C1 segment of cervical spinal cord (tissue), 14 donors: ENCODE data around the gene IFITM10.
A peak's percentile ranks its signal among the peaks of the same experiment; 100 is the strongest.

Experiments
- DNase-seq, 14 donors: peaks; one replicate each; lab custom pipeline; 2025; lab: John Stamatoyannopoulos, UW

IFITM10 gene

GRCh38 chr11:1753229-1753928 is 3.0 kb upstream of the IFITM10 start:
- no peak for DNase-seq

DNA sequence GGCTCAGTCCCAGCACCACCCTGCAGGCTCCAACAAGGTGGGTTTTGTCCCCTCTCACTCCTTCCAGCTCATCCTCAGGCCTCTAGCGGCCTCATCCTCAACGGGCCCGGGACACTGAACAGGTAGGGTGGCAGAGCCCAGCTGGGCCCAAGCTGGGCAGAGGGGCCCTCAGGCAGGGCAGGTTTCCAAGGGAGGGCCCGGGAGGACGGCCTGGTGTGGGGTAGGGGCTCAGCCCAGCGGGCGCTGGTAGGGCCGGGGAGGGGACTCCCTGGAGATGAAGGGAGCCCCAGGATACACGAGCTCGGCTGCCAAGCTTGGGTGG is 2.5 kb upstream of the IFITM10 start:
- no peak for DNase-seq

- no peak for DNase-seq
Measured at GRCh38 chr11:1751999-1752906, 1.9 kb upstream of the IFITM10 start.

GRCh38 chr11:1751531-1751921 is 1.1 kb upstream of the IFITM10 start:
- DNase-seq = peak in 2 of 14 donors; percentile 70 to 76

GRCh38 chr11:1750840-1751530 is 590 bp upstream of the IFITM10 start:
- DNase-seq = peak in 2 of 14 donors; percentile 70 to 76

- no peak for DNase-seq
Measured at GRCh38 chr11:1749395-1750351, 722 bp downstream of the IFITM10 start.

- DNase-seq = peak in 1 of 14 donors; percentile 54
Measured at GRCh38 chr11:1748636-1749394, 1.6 kb downstream of the IFITM10 start.

- DNase-seq = peak in 6 of 14 donors; percentile 27 to 85 (median 40)
Measured at GRCh38 chr11:1747753-1748635, 2.4 kb downstream of the IFITM10 start.

GRCh38 chr11:1746956-1747752 is 3.2 kb downstream of the IFITM10 start:
- DNase-seq = no peak

- DNase-seq = no peak
Measured at GRCh38 chr11:1746511-1746931, 3.9 kb downstream of the IFITM10 start.

- DNase-seq = no peak
Measured at GRCh38 chr11:1745701-1746320, 4.6 kb downstream of the IFITM10 start.

DNA sequence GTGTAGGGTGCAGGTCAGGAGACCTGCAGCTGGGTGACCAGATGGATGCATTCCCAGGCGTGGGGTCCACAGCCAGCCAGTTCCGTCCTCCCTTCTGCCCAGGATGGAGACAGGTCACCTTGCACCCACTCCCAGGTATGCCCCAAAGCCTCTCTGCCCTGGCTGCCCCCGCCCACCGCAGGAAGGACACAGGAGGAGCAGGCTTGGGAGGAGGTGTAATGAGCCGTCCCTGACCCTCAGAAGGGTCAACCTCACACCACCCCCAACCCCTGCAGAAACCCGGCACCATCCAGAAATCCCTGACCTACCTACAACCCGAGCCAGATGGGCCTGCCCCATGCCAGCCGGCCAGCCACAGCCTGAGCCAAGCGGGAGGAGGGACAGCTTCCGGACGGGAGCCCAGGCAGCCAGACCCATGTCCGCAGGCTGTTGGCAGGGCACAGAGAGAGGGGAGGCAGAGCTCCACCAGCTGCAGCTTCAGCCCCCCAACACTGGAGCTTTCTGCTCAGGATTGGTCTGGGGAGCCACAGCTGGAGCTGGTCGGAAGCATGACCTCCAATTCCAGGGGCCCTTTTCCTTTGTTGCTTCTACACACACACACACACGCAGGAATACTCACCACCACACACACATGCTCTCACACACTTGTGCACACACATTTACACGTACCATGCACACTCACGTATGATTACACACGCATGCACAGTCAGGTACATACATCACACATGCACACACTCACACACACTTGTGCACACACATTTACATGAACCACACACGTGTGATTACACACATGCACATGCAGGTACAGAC is 5.3 kb downstream of the IFITM10 start:
- peak in 3 of 14 donors; percentile 29 to 89 (median 38) for DNase-seq

GRCh38 chr11:1744137-1744886 is 6.1 kb downstream of the IFITM10 start:
- peak in 10 of 14 donors; percentile 28 to 73 (median 56) for DNase-seq

DNA sequence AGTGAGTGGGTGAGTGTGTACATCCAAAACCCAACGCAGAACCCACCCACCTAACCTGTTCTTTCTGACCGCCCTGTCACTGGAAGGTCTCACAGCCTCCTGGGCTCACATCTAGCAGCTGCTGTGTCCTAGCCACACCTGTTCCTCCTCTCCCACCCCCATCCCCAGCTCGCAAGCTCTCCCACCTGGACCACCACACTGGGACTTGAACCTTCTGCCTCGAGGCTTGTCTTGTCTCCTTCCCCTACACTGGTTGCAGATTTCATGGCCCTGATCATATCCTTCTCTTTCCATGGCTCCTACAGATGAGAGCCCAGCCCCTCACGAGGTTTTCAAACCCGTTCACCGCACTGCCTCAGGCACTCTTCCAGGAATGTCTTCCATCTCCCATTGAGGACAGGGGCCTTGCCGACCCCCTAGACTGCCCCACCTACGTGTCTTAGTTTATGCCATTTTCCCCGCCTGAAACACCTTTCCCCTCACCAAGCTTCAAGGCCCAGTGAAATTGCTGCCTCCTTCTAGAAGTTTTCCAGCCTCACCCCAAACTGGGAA is 6.7 kb downstream of the IFITM10 start:
- DNase-seq = no peak

GRCh38 chr11:1742869-1743584 is 7.4 kb downstream of the IFITM10 start:
- DNase-seq = no peak
